GM18507 (cell line): Measurements from ENCODE around the gene TNFAIP8L2.
"Not testable (repeated sequence)": the region's sequence is repeated elsewhere in the genome, so short reads cannot be mapped to it uniquely, and the experiment has no call there.

Experiments used
- DNase-seq: peaks from one replicate; pipeline ENCODE4 v3.0.0; 2011; ENCODE audit warnings: low read depth; ENCODE audit not compliant: insufficient read length; ENCODE audit errors: extremely low spot score
- FAIRE-seq: peaks from 2 replicates; lab custom pipeline; 2011; peaks lifted over from hg19 to GRCh38; lab: Jason Lieb, UNC

TNFAIP8L2 gene

GRCh38 chr1:151176514-151177045 lies 20.1 kb downstream of the TNFAIP8L2 start:
- DNase-seq (no peak), FAIRE-seq (no peak)

DNA sequence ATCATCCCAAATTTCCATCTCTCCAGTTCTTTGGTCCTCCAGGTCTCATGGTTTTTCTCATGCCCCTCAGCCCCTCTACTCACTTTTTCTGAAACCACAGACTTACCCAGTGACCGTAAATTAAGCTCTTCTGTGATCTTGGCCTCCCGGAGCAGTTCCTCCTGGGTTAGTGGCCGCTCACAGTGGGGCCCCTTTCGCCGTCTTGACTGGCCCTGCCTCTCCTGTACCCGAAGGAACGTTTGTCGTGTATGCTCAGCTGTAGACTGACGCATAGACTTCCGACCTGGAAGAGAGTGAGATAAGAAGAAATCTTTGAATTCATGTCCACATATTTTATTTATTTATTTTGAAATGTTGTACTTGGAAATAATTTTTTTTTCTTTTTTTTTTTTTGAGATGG lies 27.8 kb downstream of the TNFAIP8L2 start:
- DNase-seq (no peak), FAIRE-seq (no peak)

GRCh38 chr1:151187205-151187604 lies 30.8 kb downstream of the TNFAIP8L2 start:
- FAIRE-seq (no peak), DNase-seq (no peak)

DNA sequence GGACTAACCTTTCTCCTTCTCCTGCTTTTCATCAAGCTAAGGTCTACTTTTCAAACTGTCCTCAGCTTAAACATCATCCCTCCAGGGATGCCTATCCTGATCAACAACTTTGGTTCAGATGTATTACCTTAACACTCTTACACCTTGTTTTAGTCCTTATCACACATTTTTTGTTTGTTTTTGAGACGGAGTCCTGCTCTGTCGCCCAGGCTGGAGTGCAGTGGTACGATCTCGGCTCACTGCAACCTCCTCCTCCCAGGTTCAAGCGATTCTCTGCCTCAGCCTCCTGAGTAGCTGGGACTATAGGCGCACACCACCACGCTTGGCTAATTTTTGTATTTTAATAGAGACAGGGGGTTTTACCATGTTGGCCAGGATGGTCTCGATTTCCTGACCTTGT lies 32.2 kb downstream of the TNFAIP8L2 start:
- not testable (repeated sequence) for FAIRE-seq, DNase-seq

DNA sequence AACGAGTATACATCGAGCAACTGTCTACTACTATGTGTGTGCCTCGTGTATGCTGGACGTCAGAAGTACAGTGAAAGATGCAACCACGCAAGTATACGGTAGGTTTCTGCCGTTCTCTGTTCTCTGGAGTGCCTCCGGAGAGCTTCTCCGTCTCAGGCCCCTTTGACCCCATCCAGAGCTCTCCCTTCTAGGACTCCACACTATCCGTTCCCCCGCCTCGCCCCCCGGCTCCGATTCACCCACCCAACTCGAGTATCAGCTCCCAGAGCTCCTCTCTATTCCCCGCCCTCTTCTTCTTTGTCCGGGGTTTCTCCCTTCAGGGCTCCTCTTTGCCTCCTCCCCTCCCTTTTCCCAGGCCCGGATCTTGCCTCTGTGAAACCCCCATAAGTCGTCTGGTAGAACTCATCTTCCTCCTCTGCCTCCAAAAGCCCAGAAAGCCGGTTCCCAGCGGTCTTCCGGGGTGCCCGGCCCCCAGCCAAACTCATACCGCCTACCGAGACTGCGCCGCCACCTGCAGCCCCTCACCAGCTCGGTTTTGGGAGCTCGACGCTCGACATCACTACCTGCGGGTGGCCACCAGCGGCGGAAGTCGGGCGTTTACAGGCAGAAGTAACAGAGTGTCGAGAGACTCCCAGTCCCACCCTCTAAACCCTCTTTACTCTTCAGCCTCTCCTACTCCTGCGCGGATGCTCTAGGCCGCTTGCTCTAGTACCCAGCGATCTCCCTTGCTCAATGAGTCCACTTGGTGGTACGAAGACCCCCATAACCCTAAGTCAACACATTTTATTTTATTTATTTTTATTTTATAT lies 33.4 kb downstream of the TNFAIP8L2 start, which contains the start of gene VPS72:
VPS72 (minus strand) TSS at position 561 of the 809 bp plus-strand sequence; CDS start at position 485, 76 bp downstream.
- DNase-seq (peak; percentile 84), FAIRE-seq (peak; percentile 87)

DNA sequence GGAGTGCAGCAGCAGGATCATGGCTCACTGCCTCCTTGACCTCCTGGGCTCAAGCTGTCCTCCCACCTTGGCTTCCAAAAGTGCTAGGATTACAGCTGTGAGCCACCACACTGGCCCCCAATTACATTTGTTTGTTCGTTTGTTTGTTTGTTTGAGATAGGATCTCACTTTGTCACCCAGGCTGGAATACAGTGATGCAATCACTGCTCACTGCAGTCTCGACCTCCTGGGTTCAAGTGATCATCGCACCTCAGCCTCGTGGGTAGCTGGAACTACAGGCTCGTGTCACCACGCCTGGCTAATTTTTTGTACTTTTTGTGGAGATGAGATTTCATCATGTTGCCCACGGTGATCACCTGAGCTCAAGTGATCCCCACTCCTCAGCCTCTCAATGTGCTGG lies 35.6 kb downstream of the TNFAIP8L2 start:
- FAIRE-seq (no peak), DNase-seq (no peak)

DNA sequence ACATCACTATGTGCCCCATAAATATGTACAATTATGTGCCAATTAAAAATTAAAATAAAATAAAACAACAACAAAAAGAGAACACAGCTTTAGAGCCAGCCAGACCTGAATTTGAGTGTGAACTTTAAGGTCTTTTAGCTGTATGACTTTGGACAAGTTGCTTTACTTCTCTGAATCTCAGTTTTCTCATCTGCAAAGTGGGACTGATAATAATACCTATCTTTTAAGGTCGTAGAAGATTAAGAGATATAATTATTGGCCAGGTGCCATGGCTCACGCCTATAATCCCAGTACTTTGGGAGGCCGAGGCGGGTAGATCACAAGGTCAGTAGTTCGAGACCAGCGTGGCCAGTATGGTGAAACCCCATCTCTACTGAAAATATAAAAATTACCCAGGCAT lies 36.9 kb downstream of the TNFAIP8L2 start:
- FAIRE-seq (no peak), DNase-seq (no peak)

DNA sequence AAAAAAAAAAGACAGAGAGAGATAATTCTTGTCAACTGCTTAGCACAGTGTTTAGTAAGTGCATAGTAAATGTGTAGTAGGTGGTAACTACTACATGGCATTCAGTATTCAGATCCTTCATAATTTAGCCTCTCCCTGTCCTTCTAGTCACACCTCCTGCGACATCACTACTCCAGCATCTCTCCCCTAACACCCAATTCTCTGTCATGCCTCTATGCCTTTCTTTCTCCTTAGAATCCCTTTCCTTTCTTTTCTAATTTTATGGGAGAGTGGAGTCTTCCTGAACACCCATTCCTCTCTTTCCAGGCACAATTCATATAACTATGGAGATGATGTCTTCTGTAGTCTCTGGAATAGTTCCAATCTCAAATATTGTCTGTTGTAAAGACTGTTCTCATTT lies 37.4 kb downstream of the TNFAIP8L2 start:
- FAIRE-seq (no peak), DNase-seq (no peak)

DNA sequence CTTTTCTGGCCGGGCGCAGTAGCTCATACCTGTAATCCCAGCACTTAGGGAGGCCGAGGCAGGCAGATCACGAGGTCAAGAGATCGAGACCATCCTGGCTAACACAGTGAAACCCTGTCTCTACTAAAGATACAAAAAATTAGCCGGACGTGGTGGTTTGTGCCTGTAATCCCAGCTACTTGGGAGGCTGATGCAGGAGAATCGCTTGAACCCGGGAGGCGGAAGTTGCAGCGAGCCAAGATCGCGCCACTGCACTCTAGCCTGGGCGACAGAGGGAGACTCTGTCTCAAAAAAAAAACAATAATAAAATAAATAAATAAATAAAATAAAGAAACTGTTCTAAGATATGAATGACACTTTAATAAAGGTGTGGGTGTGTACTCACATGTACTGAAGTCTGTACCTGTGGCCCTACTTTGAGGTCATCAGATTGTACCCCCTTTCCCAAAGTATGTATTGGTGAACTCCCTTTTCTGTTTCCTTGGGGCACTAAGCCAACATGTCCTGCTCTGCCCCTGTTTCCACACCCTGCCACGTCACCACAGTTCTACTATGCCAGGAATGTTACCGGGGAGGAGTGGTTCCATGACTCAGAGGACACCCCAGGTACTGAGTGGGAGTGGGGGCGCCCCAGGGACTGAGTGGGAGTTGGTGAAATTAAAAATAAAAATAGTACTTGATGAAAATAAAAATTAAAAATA lies 38.6 kb downstream of the TNFAIP8L2 start:
- DNase-seq, FAIRE-seq: not testable (repeated sequence)

DNA sequence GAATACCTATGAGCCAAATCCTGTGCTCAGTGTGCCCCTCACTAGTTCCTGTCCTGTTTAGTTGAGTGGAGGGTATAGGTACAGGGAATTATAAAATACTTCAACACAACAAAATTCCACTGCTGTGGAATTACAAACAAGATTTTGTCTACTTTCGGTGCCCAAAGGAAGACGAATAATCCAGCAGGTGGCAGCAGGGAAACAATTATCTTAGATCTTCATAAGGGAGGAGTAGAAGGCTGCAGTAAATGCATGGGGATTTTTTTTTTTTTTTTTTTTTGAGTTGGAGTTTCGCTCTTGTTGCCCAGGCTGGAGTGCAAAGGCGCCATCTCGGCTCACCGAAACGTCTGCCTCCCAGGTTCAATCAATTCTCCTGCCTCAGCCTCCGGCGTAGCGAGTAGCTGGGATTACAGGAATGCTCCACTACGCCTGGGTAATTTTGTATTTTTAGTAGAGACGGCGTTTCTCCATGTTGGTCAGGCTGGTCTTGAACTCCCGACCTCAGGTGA lies 39.9 kb downstream of the TNFAIP8L2 start:
- DNase-seq (no peak), FAIRE-seq (peak; percentile 73)

- DNase-seq (no peak), FAIRE-seq (no peak)
Measured at GRCh38 chr1:151197863-151198253, 41.4 kb downstream of the TNFAIP8L2 start.

DNA sequence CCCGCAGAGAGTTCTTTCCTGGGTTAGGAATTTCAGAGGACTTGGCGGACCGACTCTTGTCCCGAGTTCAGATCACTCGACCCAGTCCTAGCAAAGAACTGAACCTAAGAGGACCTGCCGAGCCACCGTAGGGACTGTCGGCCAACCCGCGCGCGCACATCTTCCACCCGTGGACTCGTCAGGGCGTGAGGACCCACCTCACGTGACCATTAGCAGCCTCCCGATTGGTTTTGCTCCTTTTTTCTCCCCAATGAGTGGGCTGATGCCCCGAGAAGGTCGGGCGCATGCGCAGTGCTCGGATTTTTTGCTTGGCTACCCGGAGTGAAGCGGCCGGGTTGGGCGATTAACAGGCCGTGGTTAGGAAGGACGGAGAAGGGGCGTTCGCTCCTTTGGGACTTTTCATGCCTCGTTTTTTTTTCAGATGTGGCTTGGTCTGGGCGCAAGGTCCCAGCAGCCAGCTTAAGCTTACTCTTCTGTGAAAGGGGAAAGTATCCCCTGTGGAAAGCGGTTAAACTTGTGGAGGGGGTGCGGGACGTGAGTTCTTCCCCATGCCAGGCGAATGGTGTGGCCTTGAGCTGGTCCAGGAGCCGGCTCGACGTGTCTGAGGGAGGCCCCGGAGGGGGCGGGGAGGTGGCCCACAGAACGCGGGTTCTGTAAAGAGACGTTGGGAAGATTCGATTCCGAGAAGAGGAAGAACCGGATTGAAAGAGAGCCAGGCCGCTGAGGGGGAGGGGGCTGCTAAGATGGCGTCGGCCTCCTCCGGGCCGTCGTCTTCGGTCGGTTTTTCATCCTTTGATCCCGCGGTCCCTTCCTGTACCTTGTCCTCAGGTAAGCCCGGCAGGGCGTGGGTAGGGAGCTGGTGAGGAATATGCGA lies 42.0 kb downstream of the TNFAIP8L2 start, which contains the start of gene PIP5K1A:
PIP5K1A (plus strand) TSS at position 299 of the 874 bp plus-strand sequence; CDS start at position 744, 445 bp downstream.
- DNase-seq (peak; percentile 99), FAIRE-seq (peak; percentile 96)

GRCh38 chr1:151199873-151200581 lies 43.6 kb downstream of the TNFAIP8L2 start:
- DNase-seq (no peak), FAIRE-seq (no peak)

DNA sequence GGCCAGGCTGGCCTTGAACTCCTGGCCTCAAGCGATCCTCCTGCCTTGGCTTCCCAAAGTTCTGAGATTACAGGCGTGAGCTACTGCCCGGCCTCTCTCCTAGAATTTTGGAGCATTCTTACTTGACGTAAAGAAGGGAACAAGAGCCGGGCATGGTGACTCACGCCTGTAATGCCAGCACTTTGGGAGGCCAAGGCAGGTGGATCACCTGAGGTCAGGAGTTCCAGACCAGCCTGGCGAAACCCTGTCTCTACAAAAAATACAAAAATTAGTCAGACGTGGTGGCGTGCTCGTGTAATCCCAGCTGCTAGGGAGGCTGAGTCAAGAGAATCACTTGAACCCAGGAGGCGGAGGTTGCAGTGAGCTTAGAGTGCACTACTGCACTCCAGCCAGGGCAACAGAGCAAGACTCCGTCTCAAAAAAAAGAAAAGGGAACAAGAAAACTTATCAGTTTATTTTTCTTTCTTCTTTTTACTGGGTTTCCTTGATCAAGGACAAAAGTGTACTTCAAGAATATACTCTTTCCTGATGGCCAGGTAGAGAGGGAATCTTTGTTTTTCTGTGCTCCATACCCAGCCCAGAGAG lies 49.0 kb downstream of the TNFAIP8L2 start:
- not testable (repeated sequence) for DNase-seq, FAIRE-seq
